Measurements from ENCODE around the gene PDK3. TPM values are rescaled to one million over a fixed set of nuclear protein-coding genes. Genes with fewer than 3 reads are reported as not detected.

PDK3 gene
- total RNA-seq, 1 donor from 2014 or later, result 22.7 TPM

DNA sequence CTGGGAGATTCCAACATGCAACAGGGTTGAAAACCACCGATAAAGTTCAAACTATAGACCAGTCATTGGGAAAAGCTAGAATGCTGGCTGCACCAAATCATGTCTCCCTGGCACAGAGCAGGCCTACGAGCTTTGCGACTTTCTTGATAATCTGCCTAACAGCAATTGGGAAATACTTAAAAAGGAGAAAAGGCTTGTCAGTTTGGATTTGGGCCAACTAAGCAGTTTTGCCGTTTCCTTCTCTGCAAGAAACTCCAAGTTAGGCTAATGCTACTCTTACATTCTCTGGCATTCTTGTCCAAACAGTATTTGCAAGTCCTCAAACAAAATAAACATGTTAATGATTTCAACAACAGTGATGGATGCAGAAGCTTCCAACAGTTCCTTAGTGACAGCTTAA is 87.9 kb downstream of the PDK3 start:
- no peak for DNase-seq (ENCODE audit: low spot score)

DNA sequence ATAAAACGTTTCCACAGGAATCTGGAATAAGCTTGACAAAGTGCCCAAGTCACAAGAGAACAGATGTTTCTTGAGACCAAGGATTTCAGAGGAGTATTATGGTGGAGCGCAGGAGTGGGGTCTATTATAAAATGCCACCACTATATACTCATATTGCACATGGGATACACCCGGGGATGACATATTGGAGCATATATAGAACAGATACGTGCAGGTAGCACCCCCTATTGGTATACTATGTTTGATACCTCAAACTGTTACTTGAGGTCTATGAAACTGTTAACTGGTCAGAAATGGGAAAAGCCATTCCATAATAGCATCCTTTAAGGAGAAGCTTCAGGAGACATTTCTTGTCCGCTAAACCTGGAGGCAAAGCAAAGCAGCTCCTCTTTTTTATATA is 96.0 kb downstream of the PDK3 start:
- no peak for DNase-seq (ENCODE audit: low spot score)

DNA sequence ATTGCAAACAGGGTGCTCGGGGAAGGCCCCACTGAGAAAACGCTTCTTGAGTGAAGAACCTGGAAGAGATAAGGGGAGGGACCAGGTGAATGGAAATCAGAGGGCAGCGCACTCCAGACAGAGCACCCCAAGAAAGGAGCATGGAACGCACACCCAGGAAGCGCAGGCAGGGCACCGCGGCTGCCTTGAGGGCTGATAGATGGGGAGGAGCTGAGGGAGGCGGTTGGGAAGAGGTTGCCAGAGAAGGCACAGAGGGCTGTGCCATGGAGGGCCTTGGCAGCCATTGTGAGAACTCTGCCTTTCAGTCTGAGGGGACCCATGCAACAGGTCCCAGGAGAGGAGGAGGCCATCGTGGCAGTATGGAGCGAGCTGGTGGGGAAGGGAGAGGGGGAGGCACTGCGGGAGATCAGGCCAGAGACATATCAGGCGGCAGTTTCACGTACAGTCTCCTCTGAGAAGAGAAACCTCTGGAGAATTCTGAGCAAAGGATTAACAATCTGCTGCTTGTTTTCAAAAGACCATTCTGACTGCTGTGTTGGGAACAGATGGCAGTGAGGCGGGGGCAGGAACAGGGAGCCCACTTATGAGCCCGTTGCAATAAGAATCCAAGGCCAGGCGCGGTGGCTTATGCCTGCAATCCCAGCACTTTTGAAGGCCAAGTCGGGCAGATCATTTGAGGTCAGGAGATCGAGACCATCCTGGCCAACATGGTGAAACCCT is 98.4 kb downstream of the PDK3 start:
- DNase-seq (ENCODE audit: low spot score), result no peak

- no peak for DNase-seq (ENCODE audit: low spot score)
These were observed 101.2 kb downstream of the PDK3 start for GRCh38 chrX:24566240-24566639.

- no peak for DNase-seq (ENCODE audit: low spot score)
These were observed 102.1 kb downstream of the PDK3 start for GRCh38 chrX:24567169-24567568.

DNA sequence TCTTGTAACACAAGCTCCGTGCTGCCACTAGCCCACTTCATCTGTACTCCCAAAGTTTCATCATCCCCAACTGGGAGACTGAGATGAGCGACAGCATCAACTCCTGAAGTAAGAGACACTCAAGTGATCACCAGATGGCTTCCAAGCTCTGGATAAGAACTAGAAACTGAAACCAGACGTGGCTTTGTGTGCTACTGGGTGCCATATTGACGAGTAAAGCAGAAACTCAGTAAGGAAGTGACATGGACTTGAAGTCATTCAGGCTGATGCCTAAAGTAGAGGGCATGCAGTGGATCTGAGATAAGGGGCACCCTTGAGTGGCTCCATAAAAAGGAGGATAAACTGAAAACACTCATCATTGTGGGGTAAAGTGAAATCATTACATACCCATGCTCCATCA is 109.7 kb downstream of the PDK3 start:
- no peak for DNase-seq (ENCODE audit: low spot score)

GRCh38 chrX:24575496-24575895 is 110.4 kb downstream of the PDK3 start:
- no peak for DNase-seq (ENCODE audit: low spot score)

DNA sequence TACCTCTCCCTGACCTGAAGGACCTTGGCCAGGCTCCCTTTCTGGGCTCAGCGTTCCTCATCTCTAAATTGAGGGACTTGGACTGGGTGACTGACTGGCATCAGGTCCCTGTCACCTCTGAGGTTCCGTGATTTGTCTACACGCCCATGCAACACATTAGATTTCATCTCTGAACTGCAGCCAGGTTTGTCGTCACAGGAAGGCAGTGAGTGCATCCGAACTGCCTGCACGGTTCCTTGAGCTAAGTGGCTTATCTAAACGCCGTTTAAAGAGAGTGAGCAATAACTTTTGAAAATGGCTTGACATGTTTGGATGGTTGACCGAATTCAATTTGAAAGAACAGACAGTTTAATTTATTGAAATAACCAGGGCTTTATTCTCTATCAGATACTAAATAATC is 112.0 kb downstream of the PDK3 start:
- DNase-seq (ENCODE audit: low spot score), result no peak

Other genes with a start within 250 kb of the PDK3 start
- 0.57 TPM for gene SUPT20HL2, start 151.2 kb upstream of the PDK3 start, total RNA-seq
- 0.78 TPM for gene SUPT20HL1, start 104.6 kb upstream of the PDK3 start, total RNA-seq
- gene PCYT1B, start 182.1 kb downstream of the PDK3 start, total RNA-seq, result 0.78 TPM
- gene POLA1, start 228.6 kb downstream of the PDK3 start, total RNA-seq, result 14.6 TPM

All from ureter (tissue), 1 donor.